Uterus (tissue), 4 donors: ENCODE data around the gene CD46. TPM values are rescaled to one million over a fixed set of nuclear protein-coding genes. Genes with fewer than 3 reads are reported as not detected.

ENCODE experiments used
- DNase-seq, 2 donors: peaks; one replicate each; pipeline ENCODE4 v3.0.0-alpha.2; 2019 to 2020
- H3K27ac ChIP-seq, 2 donors: fragments of 200-600 bp; sonication (generic); 1 replicate in 1 of 2; 2 replicates in 1 of 2; pipeline ENCODE4 v1.5.1; 2016 to 2018
- H3K27me3 ChIP-seq, 2 donors: fragments of 200-600 bp; sonication (generic); one replicate each; pipeline ENCODE4 v1.5.1; 2018 to 2019; ENCODE audit warnings: control low read depth in 1 of 2
- H3K36me3 ChIP-seq, 2 donors: fragments of 200-600 bp; sonication (generic); one replicate each; pipeline ENCODE4 v1.5.1; 2019; ENCODE audit warnings: control low read depth in 1 of 2
- H3K4me1 ChIP-seq, 2 donors: fragments of 200-600 bp; sonication (generic); one replicate each; pipeline ENCODE4 v1.5.1; 2018 to 2019; ENCODE audit warnings: control low read depth in 1 of 2
- H3K4me3 ChIP-seq, 2 donors: fragments of 200-600 bp; sonication (generic); 1 replicate in 1 of 2; 2 replicates in 1 of 2; pipeline ENCODE4 v1.5.1; 2018 to 2019; ENCODE audit warnings: mild to moderate bottlenecking in 1 of 2
- H3K9me3 ChIP-seq, 2 donors: fragments of 200-600 bp; sonication (generic); one replicate each; pipeline ENCODE4 v1.5.1; 2019; ENCODE audit warnings: control low read depth in 1 of 2
- CTCF ChIP-seq, 4 experiments: fragments of 200-600 bp in 2 of 4; fragments of 450-650 bp in 2 of 4; sonication (generic) in 2 of 4; IDR thresholded peaks; one replicate each; pipeline ENCODE4 v1.5.1; 2016 to 2019; ENCODE audit warnings: antibody characterized with exemption in 4 of 4, mild to moderate bottlenecking in 2 of 4, moderate library complexity in 1 of 4
- POLR2A ChIP-seq, 2 donors: fragments of 450-650 bp; IDR thresholded peaks; one replicate each; pipeline ENCODE4 v1.6.1; 2016; ENCODE audit warnings: antibody characterized with exemption in 2 of 2, mild to moderate bottlenecking in 1 of 2, moderate library complexity in 1 of 2
- intact Hi-C: fragments of 100-400 bp; cut with DNase I; formaldehyde crosslinking; loops from one replicate; pipeline ENCODE4 v1.15.1; 2023; ENCODE audit warnings: low total_unique reads
- total RNA-seq, 4 donors: library from RNA; depleted of rRNA in 3 of 4; stranded (reverse); fragments of >200 nt in 3 of 4; gene quantifications; one replicate each; pipeline versions ENCODE4 v1.1.0 to v1.2.4, GENCODE V29; 2014 to 2023
- donor health status: DM: yes; HTN: yes; CAD: no.

CD46 gene
- total RNA-seq, 4 donors from 2014 or later: 118 to 195 (median 174) TPM

- no peak for DNase-seq
- no peak for TF ChIP-seq CTCF (IDR thresholded peaks at IDR 0.05)
- no peak for TF ChIP-seq POLR2A (IDR thresholded peaks at IDR 0.05)
- intact Hi-C loops: no loop called here
- H3K27ac ChIP-seq: no peak overlapping the region
- H3K27me3 ChIP-seq: no peaks in the 10 kb centered on the region
- H3K4me1 ChIP-seq: peaks cover 0 to 11% of the 10 kb centered on the region in 2 donors
- H3K9me3 ChIP-seq: no peaks in the 10 kb centered on the region
- H3K36me3 ChIP-seq: no peaks in the 10 kb centered on the region
- peak overlapping the region in 1 of 2 donors; percentile 77 for H3K4me3 ChIP-seq
Observed at GRCh38 chr1:207753611-207754010, 1.8 kb downstream of the CD46 start.

- intact Hi-C loops: no loop called here
- no peak for TF ChIP-seq POLR2A (IDR thresholded peaks at IDR 0.05)
- no peak for TF ChIP-seq CTCF (IDR thresholded peaks at IDR 0.05)
- H3K27ac ChIP-seq: no peak overlapping the region
- DNase-seq: no peak
- H3K27me3 ChIP-seq: no peaks in the 10 kb centered on the region
- no peaks in the 10 kb centered on the region for H3K9me3 ChIP-seq
- H3K4me3 ChIP-seq: no peak overlapping the region
- H3K36me3 ChIP-seq: no peaks in the 10 kb centered on the region
- peaks cover 0 to 11% of the 10 kb centered on the region in 2 donors for H3K4me1 ChIP-seq
Observed at GRCh38 chr1:207754011-207754410, 2.2 kb downstream of the CD46 start.

DNA sequence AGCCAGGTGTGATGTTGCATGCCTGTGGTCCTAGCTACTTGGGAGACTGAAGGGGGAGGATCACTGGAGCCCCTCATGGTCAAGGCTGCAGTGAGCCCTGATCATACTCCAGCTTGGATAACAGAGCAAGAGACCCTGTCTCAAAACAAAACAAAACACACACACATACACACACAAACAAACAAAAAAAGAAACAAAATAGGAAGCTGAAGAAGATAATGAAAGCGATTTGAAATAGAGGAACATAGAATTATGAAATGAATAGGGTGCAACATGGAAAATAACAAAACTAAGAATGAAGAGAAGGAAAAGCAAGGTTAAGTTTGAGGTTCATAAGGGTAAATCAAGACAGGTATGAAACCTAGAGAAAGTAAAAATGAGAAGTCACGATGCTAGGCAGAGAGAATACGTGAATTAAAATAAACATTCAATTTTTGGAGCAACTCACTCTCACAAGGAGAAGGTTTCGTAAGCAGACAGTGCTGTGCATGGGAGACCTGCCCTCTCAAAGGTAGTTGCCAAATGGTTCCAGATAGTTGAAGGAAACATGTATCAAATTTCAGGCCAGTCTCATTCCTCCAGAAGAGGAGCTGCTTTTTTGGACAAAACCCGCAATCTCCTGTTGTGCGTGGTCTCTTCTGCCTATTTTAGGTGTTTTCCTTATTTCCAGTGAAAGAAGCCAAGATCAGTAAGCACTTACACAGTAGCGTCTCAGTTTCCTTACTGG is 3.3 kb downstream of the CD46 start:
- no peak for DNase-seq
- Histone ChIP-seq H3K9me3 (no peaks in the 10 kb centered on the region), H3K4me1 (peaks cover 0 to 11% of the 10 kb centered on the region in 2 donors), H3K27ac (no peak overlapping the region), H3K36me3 (no peaks in the 10 kb centered on the region), H3K27me3 (no peaks in the 10 kb centered on the region), H3K4me3 (no peak overlapping the region)
- TF ChIP-seq POLR2A (IDR thresholded peaks at IDR 0.05) (no peak), CTCF (IDR thresholded peaks at IDR 0.05) (no peak)
- intact Hi-C loops: no loop called here

DNA sequence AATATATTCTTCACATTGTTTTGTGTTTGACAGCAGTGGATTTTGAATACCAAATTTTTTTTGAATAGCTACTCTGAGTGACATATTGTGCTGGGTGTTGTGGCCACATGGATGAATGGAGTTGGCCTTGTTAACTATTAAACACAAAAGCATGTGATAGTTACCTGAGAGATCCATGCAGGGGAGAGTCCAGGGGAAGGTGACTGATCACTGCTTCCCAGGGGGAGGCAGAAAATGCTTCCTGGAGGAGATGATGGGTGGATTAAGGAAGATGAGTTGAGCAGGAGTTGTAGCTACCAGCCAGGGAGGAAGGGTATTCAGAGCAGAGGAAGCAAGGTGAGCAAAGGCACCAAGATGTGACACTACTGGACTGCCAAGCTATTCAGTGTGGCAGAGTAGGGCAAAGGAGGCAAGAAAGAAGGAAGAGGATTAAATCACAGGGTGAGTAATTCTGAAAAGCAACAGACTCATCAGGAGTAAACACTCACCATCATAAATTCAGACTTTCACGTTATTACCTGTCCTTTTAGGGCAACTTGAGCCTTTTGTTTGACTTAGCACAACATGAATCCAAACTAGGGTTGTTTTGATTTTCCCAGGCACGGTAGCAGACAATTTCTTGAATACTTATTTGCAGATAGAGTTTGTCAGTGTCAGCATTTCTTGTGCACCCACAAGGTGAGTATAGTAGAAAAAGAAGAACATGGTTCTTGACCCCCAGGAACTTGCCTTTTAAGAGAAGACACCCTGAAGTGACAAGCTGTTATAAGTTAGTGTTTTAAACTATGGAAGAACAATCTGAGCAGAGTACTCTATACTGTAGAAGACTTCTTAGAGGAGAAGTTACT is 4.2 kb downstream of the CD46 start:
- intact Hi-C loops: no loop called here
- Histone ChIP-seq H3K4me1 (peaks cover 0 to 11% of the 10 kb centered on the region in 2 donors), H3K27me3 (no peaks in the 10 kb centered on the region), H3K9me3 (no peaks in the 10 kb centered on the region), H3K4me3 (no peak overlapping the region), H3K27ac (no peak overlapping the region), H3K36me3 (no peaks in the 10 kb centered on the region)
- no peak for DNase-seq
- TF ChIP-seq CTCF (IDR thresholded peaks at IDR 0.05): no peak
- no peak for TF ChIP-seq POLR2A (IDR thresholded peaks at IDR 0.05)

DNA sequence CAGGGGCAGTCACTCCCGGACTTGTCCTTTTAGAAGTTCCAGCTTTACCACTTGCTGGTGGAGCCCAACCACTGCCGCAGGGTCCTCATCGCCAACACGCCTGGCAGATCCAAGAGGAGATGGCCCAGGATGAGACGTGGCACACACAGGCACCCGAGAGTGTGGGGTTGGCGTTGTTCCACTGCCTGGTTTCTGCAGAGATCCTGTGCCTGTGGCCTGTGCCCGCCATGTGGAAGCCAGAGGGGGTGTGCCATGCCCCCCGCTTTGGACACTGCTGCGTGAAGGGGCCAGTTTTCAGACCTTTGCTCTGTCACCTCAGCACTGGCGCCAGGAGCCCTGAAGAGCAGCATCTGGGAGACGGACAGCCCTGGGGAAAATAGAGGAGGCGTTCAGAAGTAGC is 10.8 kb downstream of the CD46 start:
- Histone ChIP-seq H3K36me3 (no peaks in the 10 kb centered on the region), H3K27ac (no peak overlapping the region), H3K4me3 (no peak overlapping the region), H3K4me1 (no peaks in the 10 kb centered on the region), H3K9me3 (no peaks in the 10 kb centered on the region), H3K27me3 (no peaks in the 10 kb centered on the region)
- TF ChIP-seq CTCF (IDR thresholded peaks at IDR 0.05): no peak
- no peak for TF ChIP-seq POLR2A (IDR thresholded peaks at IDR 0.05)
- intact Hi-C loops: no loop called here
- no peak for DNase-seq
